Gastrocnemius medialis (tissue), 4 donors: ENCODE data around the gene DDX27. TPM values are rescaled to one million over a fixed set of nuclear protein-coding genes. Genes with fewer than 3 reads are reported as not detected.

Experiments used
- ATAC-seq, 2 donors: fragments of 150-250 bp; one replicate each; pipeline ENCODE4 v1.9.1; 2016
- DNase-seq, 2 donors: peaks; one replicate each; pipeline ENCODE4 v3.0.0-alpha.2; 2019
- H3K27ac ChIP-seq, 4 donors: fragments of 200-600 bp; sonication (generic); 1 replicate in 1 of 4; 2 replicates in 3 of 4; pipeline ENCODE4 v1.5.1; 2016 to 2018; ENCODE audit warnings: mild to moderate bottlenecking in 2 of 4, moderate library complexity in 1 of 4
- H3K27me3 ChIP-seq, 3 donors: fragments of 200-600 bp; sonication (generic) in 2 of 3; 1 replicate in 1 of 3; 2 replicates in 2 of 3; pipeline versions ENCODE4 v1.5.1 to v1.6.0; 2016 to 2019; ENCODE audit warnings: mild to moderate bottlenecking in 1 of 3, moderate library complexity in 1 of 3
- H3K36me3 ChIP-seq, 2 donors: fragments of 200-600 bp; sonication (generic) in 1 of 2; one replicate each; pipeline ENCODE4 v1.5.1; 2017 to 2018
- H3K4me1 ChIP-seq, 2 donors: fragments of 200-600 bp; sonication (generic) in 1 of 2; one replicate each; pipeline ENCODE4 v1.5.1; 2016 to 2017; ENCODE audit warnings: mild to moderate bottlenecking in 2 of 2
- H3K4me3 ChIP-seq, 4 donors: fragments of 200-600 bp; sonication (generic) in 3 of 4; 1 replicate in 1 of 4; 2 replicates in 3 of 4; pipeline ENCODE4 v1.5.1; 2016 to 2019; ENCODE audit warnings: mild to moderate bottlenecking in 2 of 4
- H3K9me3 ChIP-seq, 3 donors: fragments of 200-600 bp; sonication (generic) in 2 of 3; 1 replicate in 1 of 3; 2 replicates in 2 of 3; pipeline ENCODE4 v1.5.1; 2016 to 2019
- POLR2A ChIP-seq, 2 donors: fragments of 450-650 bp; IDR thresholded peaks; one replicate each; pipeline ENCODE4 v1.6.1; 2017; ENCODE audit warnings: antibody characterized with exemption in 2 of 2, mild to moderate bottlenecking in 2 of 2, moderate library complexity in 2 of 2
- in situ Hi-C, 4 donors: fragments of 200-750 bp; cut with MboI; loops; one replicate each; pipeline versions ENCODE4 v1.15.0 to v1.8.0; 2017; ENCODE audit warnings: low sequenced_read_pairs in 4 of 4
- intact Hi-C: fragments of 100-400 bp; cut with DNase I; formaldehyde crosslinking; loops from one replicate; pipeline ENCODE4 v1.15.1; 2023; ENCODE audit warnings: low total_unique reads
- total RNA-seq, 4 donors: library from RNA; depleted of rRNA; stranded (reverse); fragments of >200 nt; gene quantifications; one replicate each; pipeline versions ENCODE4 v1.1.0 to v1.2.3, GENCODE V29; 2016
- TF ChIP-seq, protein P1 (sequence below), 5 experiments: fragments of 450-650 bp in 3 of 5; fragments of 200-600 bp in 2 of 5; sonication (generic) in 2 of 5; IDR thresholded peaks in 4 of 5; conservative IDR thresholded peaks in 1 of 5; 1 replicate in 4 of 5; 2 replicates in 1 of 5; pipeline ENCODE4 v1.5.1; 2016 to 2019; ENCODE audit warnings: antibody characterized with exemption in 5 of 5, mild to moderate bottlenecking in 3 of 5, moderate library complexity in 3 of 5

DDX27 gene
- total RNA-seq, 4 donors from 2014 or later, result 12.6 to 39.7 (median 23.3) TPM

DNA sequence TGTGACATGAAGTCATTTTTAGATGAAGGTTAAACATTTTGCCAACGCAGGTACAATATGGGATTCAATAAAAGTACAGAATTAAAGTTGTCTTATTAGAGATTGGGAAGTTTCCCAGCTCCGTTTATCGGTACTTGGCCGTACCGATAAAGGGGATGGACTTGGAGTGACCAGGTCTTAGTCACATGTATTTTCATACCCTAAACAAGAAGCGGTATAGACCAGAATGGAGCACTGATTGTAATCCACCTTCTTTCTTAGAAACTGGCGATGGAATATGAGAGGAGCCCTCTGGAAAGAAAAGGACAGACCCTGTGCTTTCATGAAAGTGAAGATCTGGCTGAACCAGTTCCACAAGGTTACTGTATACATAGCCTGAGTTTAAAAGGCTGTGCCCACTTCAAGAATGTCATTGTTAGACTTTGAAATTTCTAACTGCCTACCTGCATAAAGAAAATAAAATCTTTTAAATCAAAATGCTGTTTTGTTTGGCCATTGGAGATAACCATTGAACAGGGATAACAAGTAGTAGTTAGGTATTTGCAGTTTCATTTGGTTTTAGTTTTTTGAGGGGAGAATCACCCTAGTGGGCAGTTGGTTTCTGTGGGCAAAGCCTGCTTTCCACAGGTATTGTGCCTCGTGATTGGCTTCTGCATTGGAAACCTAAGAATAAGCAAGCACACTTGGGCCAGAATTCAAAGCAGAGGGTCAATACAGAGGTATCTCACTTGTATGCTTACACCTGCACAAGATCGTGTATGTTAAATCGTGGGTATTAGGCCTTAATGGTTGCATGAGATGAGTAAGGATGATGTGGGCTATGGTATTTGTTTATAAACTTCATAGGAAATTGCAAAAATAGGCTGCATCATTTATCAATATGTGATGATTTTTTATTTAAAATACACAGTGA lies 69.8 kb downstream of the DDX27 start:
- intact Hi-C loops, result no loop called here
- Histone ChIP-seq H3K4me3 (no peak overlapping the region), H3K4me1 (peaks cover 4% of the 10 kb centered on the region in 2 donors), H3K27me3 (no peaks in the 10 kb centered on the region), H3K36me3 (peaks cover 2 to 86% of the 10 kb centered on the region in 2 donors), H3K9me3 (peaks cover 0 to 7% (median 0%) of the 10 kb centered on the region in 3 donors), H3K27ac (no peak overlapping the region)
- DNase-seq, result no peak
- no peak for ATAC-seq
- TF ChIP-seq, protein P1, sequence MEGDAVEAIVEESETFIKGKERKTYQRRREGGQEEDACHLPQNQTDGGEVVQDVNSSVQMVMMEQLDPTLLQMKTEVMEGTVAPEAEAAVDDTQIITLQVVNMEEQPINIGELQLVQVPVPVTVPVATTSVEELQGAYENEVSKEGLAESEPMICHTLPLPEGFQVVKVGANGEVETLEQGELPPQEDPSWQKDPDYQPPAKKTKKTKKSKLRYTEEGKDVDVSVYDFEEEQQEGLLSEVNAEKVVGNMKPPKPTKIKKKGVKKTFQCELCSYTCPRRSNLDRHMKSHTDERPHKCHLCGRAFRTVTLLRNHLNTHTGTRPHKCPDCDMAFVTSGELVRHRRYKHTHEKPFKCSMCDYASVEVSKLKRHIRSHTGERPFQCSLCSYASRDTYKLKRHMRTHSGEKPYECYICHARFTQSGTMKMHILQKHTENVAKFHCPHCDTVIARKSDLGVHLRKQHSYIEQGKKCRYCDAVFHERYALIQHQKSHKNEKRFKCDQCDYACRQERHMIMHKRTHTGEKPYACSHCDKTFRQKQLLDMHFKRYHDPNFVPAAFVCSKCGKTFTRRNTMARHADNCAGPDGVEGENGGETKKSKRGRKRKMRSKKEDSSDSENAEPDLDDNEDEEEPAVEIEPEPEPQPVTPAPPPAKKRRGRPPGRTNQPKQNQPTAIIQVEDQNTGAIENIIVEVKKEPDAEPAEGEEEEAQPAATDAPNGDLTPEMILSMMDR (IDR thresholded peaks at IDR 0.05 in 4 of 5, conservative IDR thresholded peaks at IDR 0.05 in 1 of 5), result no peak
- TF ChIP-seq POLR2A (IDR thresholded peaks at IDR 0.05), result no peak
- in situ Hi-C loops, result no loop called here

DNA sequence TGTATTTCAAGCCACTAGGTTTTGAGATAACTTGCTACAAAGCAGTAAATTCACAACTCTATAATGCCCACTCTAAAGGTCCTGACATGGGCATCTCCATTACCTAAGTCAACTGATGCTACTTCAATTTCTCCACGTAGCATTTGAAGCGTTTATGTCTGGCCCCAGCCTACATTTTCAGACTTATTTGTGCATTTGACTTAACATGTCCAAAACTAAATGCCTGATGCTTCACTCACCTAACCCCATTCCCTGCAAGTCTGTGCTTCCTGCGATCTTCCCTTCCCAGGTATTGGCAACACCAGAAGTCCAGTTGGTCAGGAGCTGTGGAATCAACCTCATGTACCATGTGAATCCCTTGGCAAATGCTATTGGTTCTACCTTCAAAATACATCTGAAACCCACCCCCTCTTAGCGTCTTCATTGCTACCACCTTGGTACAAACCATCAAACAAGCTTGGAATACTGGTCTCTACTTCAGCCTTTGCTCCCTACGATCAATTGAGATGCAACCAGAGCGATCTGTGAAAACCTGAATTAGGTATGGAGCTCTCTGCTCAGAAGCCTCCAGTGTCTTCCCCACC lies 71.5 kb downstream of the DDX27 start:
- intact Hi-C loops, result no loop called here
- Histone ChIP-seq H3K4me3 (no peak overlapping the region), H3K36me3 (peaks cover 2 to 72% of the 10 kb centered on the region in 2 donors), H3K4me1 (no peaks in the 10 kb centered on the region), H3K9me3 (peaks cover 0 to 7% (median 0%) of the 10 kb centered on the region in 3 donors), H3K27me3 (no peaks in the 10 kb centered on the region), H3K27ac (no peak overlapping the region)
- TF ChIP-seq, protein P1 (IDR thresholded peaks at IDR 0.05 in 4 of 5, conservative IDR thresholded peaks at IDR 0.05 in 1 of 5), result no peak
- TF ChIP-seq POLR2A (IDR thresholded peaks at IDR 0.05), result no peak
- ATAC-seq (no peak), DNase-seq (no peak)
- in situ Hi-C loops, result no loop called here

DNA sequence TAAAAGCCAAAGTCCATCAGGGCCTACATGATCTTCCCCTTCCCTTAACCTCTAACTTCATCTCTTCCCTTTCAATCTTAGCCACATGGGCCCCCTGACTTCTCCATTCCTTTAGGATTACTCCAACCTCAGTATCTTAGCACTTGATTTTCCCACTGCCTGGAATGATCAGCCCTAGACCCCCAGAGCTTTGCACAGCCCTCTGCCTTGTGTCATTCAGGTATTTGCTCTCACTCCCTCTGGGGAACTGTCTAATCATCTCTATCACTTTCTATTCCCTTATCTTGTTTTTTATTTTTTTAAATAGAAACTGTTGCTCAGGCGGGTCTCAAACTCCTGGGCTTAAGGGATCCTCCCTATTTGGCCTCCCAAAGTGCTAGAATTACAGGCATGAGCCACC lies 72.0 kb downstream of the DDX27 start:
- ATAC-seq (no peak), DNase-seq (no peak)
- TF ChIP-seq, protein P1 (IDR thresholded peaks at IDR 0.05 in 4 of 5, conservative IDR thresholded peaks at IDR 0.05 in 1 of 5), result no peak
- no peak for TF ChIP-seq POLR2A (IDR thresholded peaks at IDR 0.05)
- Histone ChIP-seq H3K4me3 (no peak overlapping the region), H3K4me1 (no peaks in the 10 kb centered on the region), H3K36me3 (peaks cover 2 to 69% of the 10 kb centered on the region in 2 donors), H3K9me3 (peaks cover 0 to 7% (median 0%) of the 10 kb centered on the region in 3 donors), H3K27me3 (no peaks in the 10 kb centered on the region), H3K27ac (no peak overlapping the region)
- in situ Hi-C loops (no loop called here), intact Hi-C loops (no loop called here)

DNA sequence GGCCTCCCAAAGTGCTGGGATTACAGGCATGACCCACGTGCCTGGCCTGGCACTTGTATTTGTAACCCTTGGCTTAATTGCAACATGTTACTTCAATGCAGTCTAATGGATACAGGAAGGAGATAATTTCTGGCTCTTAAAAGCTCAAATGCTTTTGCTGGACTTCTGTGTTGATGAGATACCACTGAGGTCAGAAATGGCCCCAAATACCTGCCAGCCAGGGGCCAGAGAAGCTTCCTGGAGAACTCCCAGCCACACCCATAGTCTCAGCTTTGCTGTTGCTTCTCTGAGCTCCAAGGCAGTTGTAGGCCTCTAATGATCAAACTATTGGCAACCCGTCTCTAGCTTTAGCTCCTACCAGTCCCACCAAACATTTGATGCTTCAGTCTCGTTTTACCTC lies 72.8 kb downstream of the DDX27 start:
- DNase-seq (no peak), ATAC-seq (no peak)
- Histone ChIP-seq H3K27ac (no peak overlapping the region), H3K9me3 (no peaks in the 10 kb centered on the region), H3K36me3 (peaks cover 2 to 61% of the 10 kb centered on the region in 2 donors), H3K4me3 (no peak overlapping the region), H3K4me1 (no peaks in the 10 kb centered on the region), H3K27me3 (no peaks in the 10 kb centered on the region)
- in situ Hi-C loops, result no loop called here
- TF ChIP-seq POLR2A (IDR thresholded peaks at IDR 0.05), result no peak
- TF ChIP-seq, protein P1 (IDR thresholded peaks at IDR 0.05 in 4 of 5, conservative IDR thresholded peaks at IDR 0.05 in 1 of 5), result no peak
- intact Hi-C loops, result no loop called here
